Measurements from ENCODE around the gene TNFSF10.

GRCh38 chr3:172528677-172529076 is 5.4 kb upstream of the TNFSF10 start:
- TF ChIP-seq CTCF (IDR thresholded peaks at IDR 0.05; ENCODE audit: control extremely low read depth in 1 of 3, insufficient read depth in 1 of 3, low read depth in 1 of 3, low read length in 3 of 3) (no peak), GTF2F1 (IDR thresholded peaks at IDR 0.05; ENCODE audit: borderline replicate concordance, low read depth, low read length) (no peak), POLR2AphosphoS5 (IDR thresholded peaks at IDR 0.05; ENCODE audit: low read depth, low read length) (no peak), ATF3 (IDR thresholded peaks at IDR 0.05; ENCODE audit: insufficient read depth, low read depth, low read length) (no peak), RFX5 (IDR thresholded peaks at IDR 0.05; ENCODE audit: borderline replicate concordance, low read depth, low read length) (no peak), SP1 (IDR thresholded peaks at IDR 0.05; ENCODE audit: low read depth, low read length) (no peak), TAF7 (optimal IDR thresholded peaks at IDR 0.05; ENCODE audit: borderline replicate concordance, low read depth, low read length) (no peak), TEAD4 (IDR thresholded peaks at IDR 0.05; ENCODE audit: low read depth, low read length) (no peak), HDAC2 (IDR thresholded peaks at IDR 0.05; ENCODE audit: borderline replicate concordance in 1 of 2, low read depth in 2 of 2, low read length in 2 of 2) (no peak)
- TF ChIP-seq, protein P1, sequence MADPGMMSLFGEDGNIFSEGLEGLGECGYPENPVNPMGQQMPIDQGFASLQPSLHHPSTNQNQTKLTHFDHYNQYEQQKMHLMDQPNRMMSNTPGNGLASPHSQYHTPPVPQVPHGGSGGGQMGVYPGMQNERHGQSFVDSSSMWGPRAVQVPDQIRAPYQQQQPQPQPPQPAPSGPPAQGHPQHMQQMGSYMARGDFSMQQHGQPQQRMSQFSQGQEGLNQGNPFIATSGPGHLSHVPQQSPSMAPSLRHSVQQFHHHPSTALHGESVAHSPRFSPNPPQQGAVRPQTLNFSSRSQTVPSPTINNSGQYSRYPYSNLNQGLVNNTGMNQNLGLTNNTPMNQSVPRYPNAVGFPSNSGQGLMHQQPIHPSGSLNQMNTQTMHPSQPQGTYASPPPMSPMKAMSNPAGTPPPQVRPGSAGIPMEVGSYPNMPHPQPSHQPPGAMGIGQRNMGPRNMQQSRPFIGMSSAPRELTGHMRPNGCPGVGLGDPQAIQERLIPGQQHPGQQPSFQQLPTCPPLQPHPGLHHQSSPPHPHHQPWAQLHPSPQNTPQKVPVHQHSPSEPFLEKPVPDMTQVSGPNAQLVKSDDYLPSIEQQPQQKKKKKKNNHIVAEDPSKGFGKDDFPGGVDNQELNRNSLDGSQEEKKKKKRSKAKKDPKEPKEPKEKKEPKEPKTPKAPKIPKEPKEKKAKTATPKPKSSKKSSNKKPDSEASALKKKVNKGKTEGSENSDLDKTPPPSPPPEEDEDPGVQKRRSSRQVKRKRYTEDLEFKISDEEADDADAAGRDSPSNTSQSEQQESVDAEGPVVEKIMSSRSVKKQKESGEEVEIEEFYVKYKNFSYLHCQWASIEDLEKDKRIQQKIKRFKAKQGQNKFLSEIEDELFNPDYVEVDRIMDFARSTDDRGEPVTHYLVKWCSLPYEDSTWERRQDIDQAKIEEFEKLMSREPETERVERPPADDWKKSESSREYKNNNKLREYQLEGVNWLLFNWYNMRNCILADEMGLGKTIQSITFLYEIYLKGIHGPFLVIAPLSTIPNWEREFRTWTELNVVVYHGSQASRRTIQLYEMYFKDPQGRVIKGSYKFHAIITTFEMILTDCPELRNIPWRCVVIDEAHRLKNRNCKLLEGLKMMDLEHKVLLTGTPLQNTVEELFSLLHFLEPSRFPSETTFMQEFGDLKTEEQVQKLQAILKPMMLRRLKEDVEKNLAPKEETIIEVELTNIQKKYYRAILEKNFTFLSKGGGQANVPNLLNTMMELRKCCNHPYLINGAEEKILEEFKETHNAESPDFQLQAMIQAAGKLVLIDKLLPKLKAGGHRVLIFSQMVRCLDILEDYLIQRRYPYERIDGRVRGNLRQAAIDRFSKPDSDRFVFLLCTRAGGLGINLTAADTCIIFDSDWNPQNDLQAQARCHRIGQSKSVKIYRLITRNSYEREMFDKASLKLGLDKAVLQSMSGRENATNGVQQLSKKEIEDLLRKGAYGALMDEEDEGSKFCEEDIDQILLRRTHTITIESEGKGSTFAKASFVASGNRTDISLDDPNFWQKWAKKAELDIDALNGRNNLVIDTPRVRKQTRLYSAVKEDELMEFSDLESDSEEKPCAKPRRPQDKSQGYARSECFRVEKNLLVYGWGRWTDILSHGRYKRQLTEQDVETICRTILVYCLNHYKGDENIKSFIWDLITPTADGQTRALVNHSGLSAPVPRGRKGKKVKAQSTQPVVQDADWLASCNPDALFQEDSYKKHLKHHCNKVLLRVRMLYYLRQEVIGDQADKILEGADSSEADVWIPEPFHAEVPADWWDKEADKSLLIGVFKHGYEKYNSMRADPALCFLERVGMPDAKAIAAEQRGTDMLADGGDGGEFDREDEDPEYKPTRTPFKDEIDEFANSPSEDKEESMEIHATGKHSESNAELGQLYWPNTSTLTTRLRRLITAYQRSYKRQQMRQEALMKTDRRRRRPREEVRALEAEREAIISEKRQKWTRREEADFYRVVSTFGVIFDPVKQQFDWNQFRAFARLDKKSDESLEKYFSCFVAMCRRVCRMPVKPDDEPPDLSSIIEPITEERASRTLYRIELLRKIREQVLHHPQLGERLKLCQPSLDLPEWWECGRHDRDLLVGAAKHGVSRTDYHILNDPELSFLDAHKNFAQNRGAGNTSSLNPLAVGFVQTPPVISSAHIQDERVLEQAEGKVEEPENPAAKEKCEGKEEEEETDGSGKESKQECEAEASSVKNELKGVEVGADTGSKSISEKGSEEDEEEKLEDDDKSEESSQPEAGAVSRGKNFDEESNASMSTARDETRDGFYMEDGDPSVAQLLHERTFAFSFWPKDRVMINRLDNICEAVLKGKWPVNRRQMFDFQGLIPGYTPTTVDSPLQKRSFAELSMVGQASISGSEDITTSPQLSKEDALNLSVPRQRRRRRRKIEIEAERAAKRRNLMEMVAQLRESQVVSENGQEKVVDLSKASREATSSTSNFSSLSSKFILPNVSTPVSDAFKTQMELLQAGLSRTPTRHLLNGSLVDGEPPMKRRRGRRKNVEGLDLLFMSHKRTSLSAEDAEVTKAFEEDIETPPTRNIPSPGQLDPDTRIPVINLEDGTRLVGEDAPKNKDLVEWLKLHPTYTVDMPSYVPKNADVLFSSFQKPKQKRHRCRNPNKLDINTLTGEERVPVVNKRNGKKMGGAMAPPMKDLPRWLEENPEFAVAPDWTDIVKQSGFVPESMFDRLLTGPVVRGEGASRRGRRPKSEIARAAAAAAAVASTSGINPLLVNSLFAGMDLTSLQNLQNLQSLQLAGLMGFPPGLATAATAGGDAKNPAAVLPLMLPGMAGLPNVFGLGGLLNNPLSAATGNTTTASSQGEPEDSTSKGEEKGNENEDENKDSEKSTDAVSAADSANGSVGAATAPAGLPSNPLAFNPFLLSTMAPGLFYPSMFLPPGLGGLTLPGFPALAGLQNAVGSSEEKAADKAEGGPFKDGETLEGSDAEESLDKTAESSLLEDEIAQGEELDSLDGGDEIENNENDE (IDR thresholded peaks at IDR 0.05; ENCODE audit: insufficient replicate concordance, low read length), result no peak

All from H1 (cell line).